GM19351 (cell line): Measurements from ENCODE around the gene HIF3A.
"Not testable (repeated sequence)": the region's sequence is repeated elsewhere in the genome, so short reads cannot be mapped to it uniquely, and the experiment has no call there.

ENCODE experiments used
- ATAC-seq: cut with Tn5 transposase; IDR thresholded peaks from one replicate; pipeline ENCODE4 v1.9.1; 2021; ENCODE audit warnings: mild to moderate bottlenecking, moderate library complexity; ENCODE audit not compliant: unreplicated experiment

Gene HIF3A

DNA sequence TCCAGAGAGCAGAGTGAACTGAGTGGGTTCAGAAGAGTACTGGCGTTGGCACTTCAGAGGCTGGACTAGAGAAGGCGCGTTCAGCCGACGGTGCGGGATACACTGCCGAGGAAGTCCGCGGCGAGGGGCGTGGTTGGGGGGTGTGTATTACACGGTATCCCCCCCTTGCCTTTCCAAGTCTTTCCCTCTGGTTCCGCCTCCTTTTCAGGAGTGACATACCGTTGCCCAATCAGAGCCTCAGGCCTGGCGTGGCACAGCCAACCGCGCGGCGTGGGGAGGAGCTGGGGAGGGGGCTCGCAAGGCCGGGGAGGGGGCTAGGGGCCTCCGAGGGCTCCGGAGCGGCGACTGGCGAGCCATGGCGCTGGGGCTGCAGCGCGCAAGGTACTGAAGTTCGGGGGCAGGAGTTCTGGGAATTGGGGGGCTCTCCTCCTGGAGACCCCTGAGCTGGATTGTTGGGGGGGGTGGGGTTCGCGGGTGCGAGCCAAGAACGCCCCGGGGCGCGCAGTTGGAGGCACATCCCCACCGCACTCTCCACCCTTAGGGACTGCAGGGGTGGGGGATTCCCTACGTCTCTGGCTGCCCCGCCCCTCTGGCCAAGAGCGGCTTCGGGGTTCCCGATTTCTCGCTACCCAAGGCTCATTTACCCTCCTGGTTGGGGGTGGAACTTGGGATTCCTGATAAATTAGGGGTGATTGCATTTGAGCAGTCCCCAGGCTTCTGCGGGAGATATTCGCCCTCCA is at the start of gene HIF3A:
TSS of gene HIF3A (plus strand) at position 321 of the 740 bp plus-strand sequence. CDS start at position 356, 35 bp downstream.
- no peak for ATAC-seq

DNA sequence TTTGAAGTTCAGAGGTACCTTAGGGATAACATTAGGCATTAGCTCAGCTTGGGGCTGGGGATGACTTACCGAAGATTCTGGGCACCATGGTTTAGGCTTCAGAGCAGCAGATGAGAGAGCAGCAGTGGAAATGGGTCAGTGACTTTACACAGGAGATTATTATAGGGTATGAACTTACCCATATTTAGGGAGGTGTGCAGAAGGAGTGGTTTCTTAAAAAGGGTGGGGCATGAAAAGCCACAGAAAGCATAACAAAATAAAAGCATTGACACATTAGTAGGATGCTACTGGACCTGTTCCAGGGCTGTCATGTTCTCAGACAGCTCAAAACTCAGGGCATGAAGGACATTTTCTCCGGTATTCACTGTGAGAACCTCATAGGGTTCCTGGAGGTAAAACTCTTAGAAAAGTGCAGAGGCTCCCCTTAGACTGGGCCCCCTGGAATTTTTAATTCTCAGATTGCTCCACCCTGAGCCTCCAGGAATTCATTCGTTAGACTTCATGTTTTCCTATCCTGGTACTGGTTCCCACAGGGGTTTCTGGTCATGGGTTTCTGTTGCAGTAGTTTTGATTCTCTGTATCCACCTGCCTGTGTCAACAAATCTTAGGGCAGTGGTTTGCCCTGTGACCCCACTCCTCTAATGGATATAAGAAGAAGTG is 46.6 kb upstream of the HIF3A start:
- no peak for ATAC-seq

DNA sequence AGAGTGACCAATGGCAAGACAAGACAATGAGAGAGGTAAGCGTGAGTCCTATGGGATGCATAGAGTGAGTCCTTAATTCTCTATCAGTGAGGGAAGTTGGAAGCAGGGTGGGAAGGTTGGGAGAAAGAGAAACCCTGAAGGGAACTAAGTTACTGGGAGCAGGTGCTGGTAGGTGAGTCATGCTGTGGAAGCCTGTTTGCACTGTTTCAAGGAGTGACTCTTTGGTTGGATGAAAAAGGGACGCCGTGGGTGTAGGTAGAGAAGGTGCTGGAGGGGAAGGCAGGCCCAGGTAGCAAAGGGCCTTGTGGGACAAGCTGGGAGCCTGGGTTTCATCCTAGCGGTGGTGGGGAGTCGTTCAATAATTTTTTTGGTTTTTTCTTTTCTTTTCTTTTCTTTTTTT is 45.4 kb upstream of the HIF3A start:
- ATAC-seq, result no peak

DNA sequence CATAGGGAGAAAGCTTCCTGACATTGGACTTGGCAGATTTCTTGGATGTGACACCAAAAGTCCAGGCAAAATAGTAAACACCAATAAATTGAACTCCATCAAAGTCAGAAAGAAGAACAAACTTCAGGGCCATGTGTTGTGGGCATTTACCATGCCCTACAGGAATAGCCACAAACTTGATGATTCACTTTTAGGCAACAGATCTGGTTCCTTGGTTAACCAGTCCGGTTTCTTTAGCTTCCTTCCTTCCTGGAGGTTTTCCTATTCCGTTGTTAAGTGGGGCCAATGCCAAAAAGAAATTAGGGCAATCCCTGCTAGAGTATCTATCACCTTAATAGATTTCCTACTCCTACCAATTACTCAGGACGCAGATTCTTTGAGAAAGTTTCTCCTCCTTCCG is 42.1 kb upstream of the HIF3A start:
- no peak for ATAC-seq

DNA sequence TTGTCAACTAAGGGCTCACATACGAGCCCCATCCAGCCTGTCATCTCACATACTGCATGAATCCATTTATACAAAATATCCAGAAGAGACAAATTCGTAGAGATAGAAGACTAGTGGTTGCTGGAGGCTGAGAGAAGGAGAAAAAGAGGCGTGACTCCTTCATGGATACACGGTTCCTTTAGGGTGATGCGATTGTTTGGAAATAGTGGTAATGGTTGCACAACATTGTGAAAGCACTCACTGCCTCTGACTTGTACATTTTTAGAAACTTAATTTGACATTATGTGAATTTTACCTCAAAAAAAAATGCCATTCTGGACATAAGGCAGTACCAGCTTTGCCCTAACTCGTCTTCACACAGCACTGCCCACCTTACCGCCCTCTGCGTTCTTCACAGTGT is 40.0 kb upstream of the HIF3A start:
- ATAC-seq, result no peak

DNA sequence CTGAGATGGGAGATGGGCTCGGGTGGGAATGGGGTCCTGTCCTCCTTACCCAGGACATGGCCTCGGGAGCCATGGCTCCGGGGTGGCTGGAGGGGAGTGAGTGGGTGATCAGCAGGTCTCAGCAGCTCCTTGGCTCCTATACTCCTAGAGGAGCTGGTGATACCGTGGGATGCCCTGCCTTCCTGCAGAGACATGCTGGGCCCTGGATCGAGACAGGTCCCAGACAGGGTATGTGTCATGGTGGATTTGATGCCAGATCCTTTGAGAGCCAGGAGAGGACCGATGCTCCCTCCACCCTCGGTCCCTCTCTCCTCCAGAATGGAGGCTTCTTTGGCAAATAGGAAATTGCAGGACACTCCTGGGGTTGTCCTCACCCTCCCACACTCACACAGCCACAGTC is 35.3 kb upstream of the HIF3A start:
- ATAC-seq, result not testable (repeated sequence)

DNA sequence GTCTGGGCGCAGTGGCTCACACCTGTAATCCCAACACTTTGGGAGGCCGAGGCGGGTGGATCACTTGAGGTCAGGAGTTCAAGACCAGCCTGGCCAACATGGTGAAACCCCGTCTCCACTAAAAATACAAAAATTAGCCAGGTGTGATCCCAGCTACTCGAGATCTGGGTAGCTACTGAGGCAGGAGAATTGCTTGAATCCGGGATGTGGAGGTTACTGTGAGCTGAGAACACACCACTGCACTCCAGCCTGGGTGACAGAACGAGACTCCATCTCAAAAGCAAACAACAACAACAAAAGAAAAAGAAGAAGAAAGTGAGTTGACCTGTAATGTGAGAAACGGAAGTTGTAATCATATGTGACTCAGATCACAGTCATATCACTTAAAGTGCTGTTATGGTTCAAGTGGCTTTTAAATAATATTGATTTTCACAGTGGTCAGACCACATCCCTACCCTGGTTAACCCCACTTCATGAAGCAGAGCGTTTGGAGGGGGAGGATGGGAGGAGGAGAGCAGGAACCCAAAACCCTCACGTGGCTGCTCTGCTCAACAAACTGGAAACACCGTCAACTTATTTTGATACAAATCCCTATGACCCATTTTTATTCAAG is 34.1 kb upstream of the HIF3A start:
- ATAC-seq, result peak; percentile 61

DNA sequence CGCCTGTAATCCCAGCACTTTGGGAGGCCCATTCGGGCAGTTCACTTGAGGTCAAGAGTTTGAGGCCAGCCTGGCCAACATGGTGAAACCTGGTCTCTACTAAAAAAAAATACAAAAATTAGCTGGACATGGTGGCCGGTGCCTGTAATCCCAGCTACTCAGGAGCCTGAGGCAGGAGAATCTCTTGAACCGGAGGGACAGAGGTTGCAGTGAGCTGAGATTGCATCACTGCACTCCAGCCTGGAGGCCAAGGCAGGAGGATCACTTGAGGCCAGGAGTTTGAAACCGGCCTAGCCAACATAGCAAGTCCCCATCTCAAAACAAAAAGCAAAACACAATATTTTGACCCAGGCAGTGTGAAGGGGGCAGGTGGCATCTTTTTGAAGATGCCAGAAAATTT is 32.0 kb upstream of the HIF3A start:
- ATAC-seq, result not testable (repeated sequence)

DNA sequence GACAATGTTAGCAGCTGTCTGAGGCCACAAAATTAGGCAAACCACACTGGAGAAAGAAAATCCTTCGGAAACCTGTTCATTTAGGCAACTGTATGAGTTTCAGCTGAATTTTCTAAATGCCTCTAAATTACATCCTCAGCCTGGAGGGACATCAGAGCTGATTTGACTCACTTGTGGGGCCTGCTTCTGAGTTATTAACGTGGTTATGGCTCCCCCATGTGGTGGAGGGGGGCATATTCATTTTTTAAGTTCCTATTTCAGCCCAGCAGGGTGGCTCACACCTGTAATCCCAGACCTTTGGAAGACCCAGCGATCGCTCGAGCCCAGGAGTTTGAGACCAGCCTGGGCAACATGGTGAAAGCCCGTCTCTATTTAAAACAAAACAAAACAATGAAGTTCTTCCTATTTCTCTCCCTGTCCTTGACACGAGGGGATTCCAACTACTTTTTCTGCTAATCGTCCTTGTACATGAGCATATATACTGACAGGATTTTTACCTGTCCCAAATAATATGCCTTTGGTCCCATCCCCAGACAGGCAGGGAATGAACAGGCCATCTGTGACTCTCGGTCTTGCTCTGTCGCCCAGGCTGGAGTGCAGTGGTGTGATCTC is 31.5 kb upstream of the HIF3A start:
- no peak for ATAC-seq

DNA sequence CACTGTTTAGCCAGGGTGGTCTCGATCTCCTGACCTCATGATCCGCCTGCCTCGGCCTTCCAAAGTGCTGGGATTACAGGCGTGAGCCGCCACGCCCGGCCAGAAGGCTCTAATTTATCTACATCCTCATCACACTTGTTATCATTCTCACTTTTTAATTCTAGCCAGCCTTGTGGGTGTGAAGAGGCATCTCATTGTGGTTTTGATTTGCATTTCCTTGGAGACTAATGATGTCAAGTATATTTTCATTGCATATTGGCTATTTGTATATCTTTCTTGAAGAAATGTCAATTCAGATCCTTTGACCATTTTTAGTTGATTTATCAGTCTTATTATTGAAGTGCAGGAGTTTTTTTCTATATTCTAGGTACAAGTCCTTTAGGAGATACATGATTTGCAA is 27.7 kb upstream of the HIF3A start:
- ATAC-seq, result no peak

DNA sequence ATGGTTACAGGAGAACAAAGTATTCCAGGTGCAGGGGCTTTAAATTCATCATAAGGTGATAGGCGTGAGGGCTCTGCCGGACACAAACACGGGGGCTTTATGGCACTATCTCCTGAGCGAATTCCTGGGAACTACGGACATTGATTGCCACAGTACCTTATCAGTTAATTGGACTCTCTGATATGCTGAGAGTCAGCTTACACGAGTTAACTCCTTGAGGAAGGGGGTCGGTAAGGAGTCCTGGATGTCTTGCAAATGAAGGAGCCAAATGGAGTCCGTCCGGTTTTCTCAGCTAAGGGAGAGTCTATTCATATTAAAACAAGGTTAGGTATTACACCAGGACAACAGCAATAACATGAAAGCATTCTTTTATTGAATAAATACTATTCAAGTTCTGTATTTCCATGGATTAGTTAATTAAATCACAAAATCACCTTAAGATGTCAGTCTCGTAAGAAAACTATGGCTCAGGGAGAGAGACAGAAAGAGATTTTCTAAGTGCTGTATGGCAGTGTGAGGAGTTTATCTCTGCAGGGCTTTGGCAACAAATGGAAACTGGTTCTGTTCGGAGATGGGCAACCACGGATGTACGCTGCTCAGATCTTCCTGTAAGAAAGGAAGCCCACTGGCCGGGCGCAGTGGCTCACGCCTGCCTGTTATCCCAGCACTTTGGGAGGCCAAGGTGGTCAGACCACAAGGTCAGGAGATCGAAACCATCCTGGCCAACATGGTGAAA is 26.2 kb upstream of the HIF3A start:
- ATAC-seq, result no peak

DNA sequence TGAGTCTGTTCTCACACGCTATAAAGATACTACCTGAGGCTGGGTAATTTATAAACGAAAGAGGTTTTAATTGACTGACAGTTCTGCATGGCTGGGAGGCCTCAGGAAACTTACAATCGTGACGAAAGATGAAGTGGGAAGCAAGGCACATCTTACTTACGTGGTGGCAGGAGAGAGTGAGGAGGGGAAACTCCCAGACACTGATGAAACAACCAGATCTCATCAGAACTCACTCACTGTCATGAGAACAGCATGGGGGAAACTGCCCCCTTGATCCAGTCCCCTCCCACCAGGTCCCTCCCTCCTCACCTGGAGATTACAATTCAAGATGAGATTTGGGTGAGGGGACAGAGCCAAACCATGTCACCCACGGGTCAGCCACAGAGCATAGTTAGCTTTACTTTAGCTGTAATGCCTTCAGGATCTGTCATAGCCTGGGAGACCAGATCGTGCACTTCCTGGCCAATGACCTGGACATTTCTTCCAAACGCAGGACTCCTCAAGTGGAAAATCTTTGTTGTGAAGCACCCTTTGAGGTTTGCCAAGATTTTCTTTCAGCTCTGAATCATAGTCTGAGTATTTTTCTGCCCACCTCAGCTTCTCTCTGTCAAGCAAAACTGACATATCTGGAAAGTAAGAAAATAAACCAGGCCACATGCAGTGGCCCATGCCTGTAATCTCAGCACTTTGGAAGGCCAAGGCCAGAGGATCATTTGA is 25.2 kb upstream of the HIF3A start:
- no peak for ATAC-seq

DNA sequence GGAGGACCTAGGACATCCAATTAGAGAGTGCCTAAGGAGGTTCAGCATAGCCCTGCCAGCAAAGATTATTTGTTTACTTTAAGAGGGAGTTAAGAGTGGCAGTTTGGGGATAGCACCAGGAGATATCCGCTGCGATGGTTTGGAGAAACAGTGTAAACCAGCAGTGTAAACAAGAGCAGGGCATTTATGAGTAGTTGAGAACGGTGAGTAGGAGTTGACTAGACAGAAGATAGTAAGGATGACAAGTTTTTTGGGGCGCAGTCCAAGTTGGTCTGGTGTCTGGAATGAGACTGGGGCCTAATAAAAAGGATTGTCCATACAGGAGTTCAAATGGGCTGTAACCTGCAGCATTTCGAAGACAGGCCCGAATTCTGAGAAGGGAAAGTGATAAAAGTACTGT is 22.9 kb upstream of the HIF3A start:
- ATAC-seq, result not testable (repeated sequence)

DNA sequence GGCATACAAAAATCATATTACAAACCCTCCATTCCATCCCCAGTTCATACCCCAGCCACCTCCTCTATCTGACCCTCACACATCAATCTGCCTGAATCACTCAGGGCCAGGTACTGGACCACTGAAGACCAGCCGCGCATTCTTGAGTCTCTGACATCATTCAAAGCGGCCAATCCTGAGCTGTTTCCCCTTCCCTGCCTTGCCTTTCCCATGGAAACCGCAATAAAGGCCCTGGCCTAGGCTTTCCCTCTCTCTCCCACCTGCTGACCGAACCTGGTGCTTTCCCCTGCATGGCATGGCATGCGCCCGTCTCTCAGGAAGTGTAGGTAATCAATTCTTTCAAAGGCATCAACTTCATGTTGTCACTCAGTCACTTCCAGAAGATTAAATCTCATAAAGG is 17.7 kb upstream of the HIF3A start:
- no peak for ATAC-seq

DNA sequence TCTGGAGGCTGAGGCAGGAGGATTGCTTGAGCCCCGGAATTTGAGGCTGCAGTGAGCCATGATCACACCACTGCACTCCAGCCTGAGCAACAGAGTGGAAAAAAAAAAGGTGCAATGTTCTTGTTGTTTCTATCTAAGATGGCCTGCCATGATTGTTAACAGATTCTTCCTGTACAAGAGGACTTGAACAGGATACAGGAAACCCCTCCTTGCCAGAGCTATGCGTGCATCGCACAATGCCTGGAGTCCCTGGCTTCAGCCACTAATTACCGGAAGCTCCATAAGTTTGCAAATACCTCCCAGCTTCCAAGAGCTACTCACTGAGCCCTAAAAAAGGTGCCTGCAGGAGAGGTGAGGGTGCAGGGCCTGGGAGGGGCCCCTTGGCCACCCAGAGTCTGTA is 13.1 kb upstream of the HIF3A start:
- no peak for ATAC-seq

DNA sequence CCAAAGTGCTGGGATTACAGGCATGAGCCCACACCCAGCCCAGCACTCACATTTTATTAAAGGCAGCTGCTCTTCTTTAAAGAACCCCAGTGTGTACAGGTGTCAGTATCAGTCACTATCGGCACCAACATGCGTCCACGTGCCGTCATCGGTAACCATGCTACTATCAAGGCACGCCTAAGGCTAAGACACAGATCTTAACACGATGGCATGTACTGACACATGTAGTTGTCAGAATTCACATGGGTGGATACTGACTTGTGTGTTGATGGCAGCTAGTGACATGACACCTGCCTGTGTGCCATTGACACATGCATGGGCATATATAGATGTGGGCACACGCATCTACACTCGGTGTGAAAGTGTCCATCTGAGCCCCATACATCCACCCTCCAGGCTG is 12.2 kb upstream of the HIF3A start:
- ATAC-seq, result no peak

DNA sequence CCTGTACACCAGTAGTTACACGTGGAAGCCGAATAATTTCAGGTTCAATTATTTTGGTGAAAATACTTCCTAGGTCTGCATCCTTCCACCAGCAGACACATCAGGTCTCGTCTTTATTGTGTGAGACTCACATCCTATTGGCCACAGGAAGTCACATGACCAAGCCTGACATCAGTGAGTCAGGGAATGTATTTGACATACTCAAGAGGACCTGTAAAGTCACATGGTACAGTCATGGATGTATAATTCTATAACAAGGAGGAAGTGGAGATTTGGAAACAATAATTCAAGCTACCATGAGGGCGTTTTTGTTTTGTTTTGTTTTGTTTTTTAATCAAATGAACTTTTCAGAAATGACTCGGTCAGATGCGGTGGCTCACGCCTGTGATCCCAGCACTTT is 9.3 kb upstream of the HIF3A start:
- no peak for ATAC-seq

DNA sequence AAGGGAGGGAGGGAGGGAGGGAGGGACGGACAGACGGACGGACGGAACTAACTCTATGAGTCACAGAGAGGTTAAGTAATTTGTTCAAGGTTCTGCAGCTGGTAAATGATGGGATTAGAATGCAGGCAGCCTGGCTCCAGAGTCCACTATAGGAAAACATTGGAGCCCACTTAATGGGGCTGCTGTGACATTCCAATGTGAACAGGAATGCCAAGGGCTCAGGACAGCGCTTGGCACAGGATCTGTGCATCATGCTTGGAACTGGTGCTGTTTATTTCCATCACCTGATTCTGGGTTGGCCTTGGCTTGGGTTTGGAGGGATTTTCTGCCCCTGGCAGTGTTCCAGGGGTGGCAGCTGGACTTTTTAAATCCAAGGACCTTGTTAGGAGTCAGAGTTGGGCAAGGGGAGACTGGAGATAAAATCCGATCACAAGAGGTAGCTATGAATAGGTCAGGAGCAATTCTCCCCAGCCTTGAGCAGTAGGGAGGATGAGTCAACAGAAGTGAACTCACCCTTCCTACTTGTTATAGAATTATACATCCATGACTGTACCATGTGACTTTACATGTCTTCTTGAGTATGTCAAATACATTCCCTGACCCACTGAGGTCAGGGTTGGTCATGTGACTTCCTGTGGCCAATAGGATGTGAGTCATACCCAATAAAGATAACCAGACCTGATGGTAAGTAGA is 7.8 kb upstream of the HIF3A start:
- no peak for ATAC-seq

DNA sequence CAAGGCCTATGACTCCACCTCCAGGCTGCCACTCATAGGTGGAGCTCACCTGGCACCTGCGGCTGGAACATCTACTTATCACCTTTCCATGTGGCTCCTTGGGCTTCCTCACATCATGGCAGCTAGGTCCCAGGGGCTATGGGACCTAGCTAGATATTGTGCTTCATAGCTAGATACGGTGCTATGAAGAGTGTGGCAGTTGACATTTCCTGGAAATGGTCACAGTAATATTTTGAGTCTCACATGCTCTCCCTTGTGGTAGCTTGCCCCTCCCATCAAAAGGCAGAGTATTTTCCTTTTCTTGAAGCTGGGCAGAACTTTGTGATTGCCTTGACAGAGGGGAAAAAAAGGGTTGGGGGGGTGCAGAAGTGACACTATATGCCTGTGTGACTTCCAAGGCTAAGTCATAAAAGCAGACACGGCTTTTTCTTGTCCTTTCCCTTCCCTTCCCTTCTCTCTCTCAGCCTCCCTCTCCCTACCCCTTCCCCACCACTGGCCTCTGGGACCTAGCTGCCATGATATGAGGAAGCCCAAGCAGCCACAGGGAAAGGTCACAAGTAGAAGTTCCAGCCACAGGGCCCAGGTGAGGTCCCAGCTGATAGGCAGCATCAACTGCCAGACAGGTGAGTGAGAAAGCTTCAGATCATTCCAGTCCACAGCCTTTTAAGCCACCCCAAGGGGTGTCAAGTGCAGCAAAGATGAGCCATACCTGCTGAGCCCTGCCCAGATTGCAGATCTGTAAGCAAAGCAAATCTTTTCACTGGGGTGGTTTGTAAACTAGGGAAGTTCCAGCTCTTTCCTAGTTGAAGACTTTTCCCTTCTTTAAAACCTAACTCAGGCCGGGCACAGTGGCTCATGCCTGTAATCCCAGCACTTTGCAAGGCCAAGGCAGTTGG is 6.9 kb upstream of the HIF3A start:
- no peak for ATAC-seq
